RWPE1 (cell line): ENCODE measurements around the gene TM2D3.
"Not testable (repeated sequence)": the region's sequence is repeated elsewhere in the genome, so short reads cannot be mapped to it uniquely, and the experiment has no call there.

Experiments
- CTCF ChIA-PET: fragments of 350-600 bp; sonication (Branson Sonifier 250); formaldehyde crosslinking; extraction: SDS; loops from one replicate; lab custom pipeline; 2021; lab: Yijun Ruan, JAX
- POLR2A ChIA-PET: fragments of 400-600 bp; formaldehyde crosslinking; extraction: SDS; loops from one replicate; lab custom pipeline; 2020; ENCODE audit warnings: antibody characterized with exemption; ENCODE audit not compliant: low non-redundant PET; lab: Yijun Ruan, JAX
- DNase-seq: peaks from one replicate; pipeline ENCODE4 v3.0.0; 2012; ENCODE audit warnings: low spot score
- H3K27ac ChIP-seq: fragments of 450-650 bp; 2 replicates; pipeline ENCODE4 v1.5.1; 2017
- CTCF ChIP-seq: fragments of 450-650 bp; conservative IDR thresholded peaks from 2 replicates; pipeline ENCODE4 v1.5.1; 2017; ENCODE audit warnings: low read depth, mild to moderate bottlenecking

Gene TM2D3

GRCh38 chr15:101662203-101662602 is 10.0 kb upstream of the TM2D3 start:
- TF ChIP-seq CTCF = no peak
- POLR2A ChIA-PET = no interaction called here
- CTCF ChIA-PET = no interaction called here
- DNase-seq = no peak
- no peak overlapping the region for H3K27ac ChIP-seq

GRCh38 chr15:101660005-101660404 is 7.8 kb upstream of the TM2D3 start:
- no peak overlapping the region for H3K27ac ChIP-seq
- ChIA-PET CTCF (no interaction called here), POLR2A (no interaction called here)
- no peak for DNase-seq
- TF ChIP-seq CTCF = no peak

GRCh38 chr15:101657968-101658784 is 6.0 kb upstream of the TM2D3 start:
- CTCF ChIA-PET = interaction anchor here (0.7 kb wide), 1 partner anchor 586 kb away, joined by 5 read pairs; no protein-coding TSS in a partner anchor
- no peak for DNase-seq
- H3K27ac ChIP-seq = no peak overlapping the region
- POLR2A ChIA-PET = no interaction called here
- no peak for TF ChIP-seq CTCF

GRCh38 chr15:101657171-101657570 is 5.0 kb upstream of the TM2D3 start:
- ChIA-PET CTCF (no interaction called here), POLR2A (no interaction called here)
- no peak for TF ChIP-seq CTCF
- H3K27ac ChIP-seq = no peak overlapping the region
- DNase-seq = no peak

- CTCF ChIA-PET, H3K27ac ChIP-seq, POLR2A ChIA-PET, DNase-seq: not testable (repeated sequence)
- 0 out of 2 replicates have a peak, but pooled peaks have one; percentile 10 for TF ChIP-seq CTCF
Observed at GRCh38 chr15:101654624-101655337, 2.6 kb upstream of the TM2D3 start.

GRCh38 chr15:101654171-101654570 is 2.0 kb upstream of the TM2D3 start:
- POLR2A ChIA-PET = no interaction called here
- CTCF ChIA-PET = no interaction called here
- no peak for DNase-seq

More at GRCh38 chr15:101654171-101654570, 2.0 kb upstream of the TM2D3 start:
- H3K27ac ChIP-seq = no peak overlapping the region
- no peak for TF ChIP-seq CTCF
